Islet of Langerhans (tissue), 1 donor: ENCODE results near the gene POLA1.

ENCODE experiments used
- FAIRE-seq: peaks from one replicate; lab custom pipeline; 2011; peaks lifted over from hg19 to GRCh38; lab: Jason Lieb, UNC

POLA1 gene

GRCh38 chrX:24696294-24696693 lies 2.6 kb downstream of the POLA1 start:
- no peak for FAIRE-seq

- no peak for FAIRE-seq
Observed at GRCh38 chrX:24702362-24703184, 8.9 kb downstream of the POLA1 start.

- FAIRE-seq, result no peak
Observed at GRCh38 chrX:24703185-24703494, 9.4 kb downstream of the POLA1 start.

GRCh38 chrX:24718771-24719170 lies 25.1 kb downstream of the POLA1 start:
- no peak for FAIRE-seq

GRCh38 chrX:24720036-24720435 lies 26.3 kb downstream of the POLA1 start:
- no peak for FAIRE-seq

GRCh38 chrX:24728530-24728929 lies 34.8 kb downstream of the POLA1 start:
- no peak for FAIRE-seq

GRCh38 chrX:24732766-24733500 lies 39.2 kb downstream of the POLA1 start:
- FAIRE-seq, result no peak

GRCh38 chrX:24741330-24741729 lies 47.6 kb downstream of the POLA1 start:
- peak; percentile 43 for FAIRE-seq

GRCh38 chrX:24748196-24748595 lies 54.5 kb downstream of the POLA1 start:
- FAIRE-seq, result no peak

- no peak for FAIRE-seq
Observed at GRCh38 chrX:24759786-24760185, 66.1 kb downstream of the POLA1 start.

GRCh38 chrX:24760363-24761000 lies 66.8 kb downstream of the POLA1 start:
- no peak for FAIRE-seq

- FAIRE-seq, result no peak
Observed at GRCh38 chrX:24761306-24761705, 67.6 kb downstream of the POLA1 start.

GRCh38 chrX:24763989-24764388 lies 70.3 kb downstream of the POLA1 start:
- no peak for FAIRE-seq

GRCh38 chrX:24767557-24767956 lies 73.8 kb downstream of the POLA1 start:
- no peak for FAIRE-seq

GRCh38 chrX:24768556-24768955 lies 74.8 kb downstream of the POLA1 start:
- no peak for FAIRE-seq

- no peak for FAIRE-seq
Observed at GRCh38 chrX:24774650-24775049, 80.9 kb downstream of the POLA1 start.

- FAIRE-seq, result peak; percentile 60
Observed at GRCh38 chrX:24775891-24776290, 82.2 kb downstream of the POLA1 start.

GRCh38 chrX:24777660-24778059 lies 83.9 kb downstream of the POLA1 start:
- FAIRE-seq, result no peak

- FAIRE-seq, result no peak
Observed at GRCh38 chrX:24782011-24782410, 88.3 kb downstream of the POLA1 start.

GRCh38 chrX:24789047-24789446 lies 95.3 kb downstream of the POLA1 start:
- no peak for FAIRE-seq

GRCh38 chrX:24790166-24790565 lies 96.4 kb downstream of the POLA1 start:
- FAIRE-seq, result no peak

GRCh38 chrX:24796204-24796603 lies 102.5 kb downstream of the POLA1 start:
- FAIRE-seq, result no peak

- no peak for FAIRE-seq
Observed at GRCh38 chrX:24799078-24799477, 105.4 kb downstream of the POLA1 start.
